GM03348 (cell line): Measurements from ENCODE around the gene ATP13A1.
"Not testable (repeated sequence)": the region's sequence is repeated elsewhere in the genome, so short reads cannot be mapped to it uniquely, and the experiment has no call there.

Experiments
- DNase-seq: peaks from one replicate; pipeline ENCODE4 v3.0.0; 2012; ENCODE audit warnings: low spot score

ATP13A1 gene

GRCh38 chr19:19619181-19619848 lies 44.2 kb downstream of the ATP13A1 start:
- no peak for DNase-seq

DNA sequence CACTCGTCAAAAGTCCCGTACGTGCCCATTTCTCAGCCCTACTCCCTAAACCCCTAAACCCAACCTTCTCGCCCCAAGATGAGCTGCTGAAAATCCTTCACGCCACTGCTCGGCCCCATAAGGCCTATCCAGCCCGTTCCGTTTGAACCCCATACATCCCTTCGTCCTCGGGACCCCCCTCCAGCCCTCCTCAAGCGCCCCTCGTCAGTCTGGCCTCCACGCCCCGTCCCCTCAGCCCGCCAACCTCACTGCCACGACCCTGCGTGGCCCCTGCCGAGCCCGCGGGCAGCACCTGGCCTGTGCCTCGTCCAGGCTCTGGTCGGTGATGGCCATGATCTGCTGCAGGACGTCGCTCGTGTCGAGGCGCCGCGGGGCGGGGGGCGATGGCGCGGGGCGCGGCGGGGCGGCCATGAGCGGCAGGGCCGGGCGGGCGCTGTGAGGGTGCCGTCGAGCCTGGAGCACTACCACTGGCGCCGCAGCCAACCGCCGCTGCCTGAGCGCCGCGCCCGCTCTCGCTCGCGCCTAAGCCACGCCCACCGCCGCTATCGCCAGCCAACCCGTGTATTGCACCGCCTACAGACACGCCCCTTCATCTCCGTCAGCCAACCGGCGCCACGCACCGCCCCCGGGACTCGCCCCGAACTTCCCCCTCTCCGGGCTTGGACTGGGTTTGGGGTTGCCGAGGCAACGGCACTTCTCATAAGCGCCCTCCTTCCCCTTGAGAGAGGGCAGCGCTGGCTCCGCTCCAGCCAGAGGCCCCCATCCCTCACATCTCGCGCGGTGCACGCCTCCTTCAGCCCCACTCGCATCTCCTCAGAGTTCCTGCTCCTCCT lies 45.0 kb downstream of the ATP13A1 start, which contains the start of gene PBX4:
Gene PBX4 (minus strand): TSS at position 469 of the 833 bp plus-strand sequence. CDS start 58 bp downstream, at position 411.
- peak; percentile 98 for DNase-seq

GRCh38 chr19:19615086-19615485 lies 48.4 kb downstream of the ATP13A1 start:
- DNase-seq, result no peak

DNA sequence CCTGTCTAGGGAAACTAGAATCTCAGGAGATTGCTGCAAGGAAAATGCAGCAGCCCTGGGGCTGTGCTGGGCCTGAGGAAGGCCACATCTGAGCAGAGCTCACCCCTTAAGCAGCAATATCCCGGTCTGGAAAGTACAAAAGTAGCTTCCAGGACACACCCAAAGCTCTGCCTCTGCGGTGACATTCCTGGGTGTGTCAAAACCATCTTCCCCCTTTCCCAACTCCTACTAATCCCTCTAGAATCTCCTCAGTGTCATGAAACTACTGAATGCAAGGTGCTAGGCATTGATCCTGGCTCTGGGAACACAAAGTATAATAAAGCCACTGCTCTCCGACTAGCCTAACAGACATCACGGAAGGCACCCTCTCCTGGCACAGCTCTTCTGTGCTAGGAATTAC lies 50.0 kb downstream of the ATP13A1 start:
- peak; percentile 78 for DNase-seq

GRCh38 chr19:19610376-19611202 lies 52.9 kb downstream of the ATP13A1 start:
- DNase-seq, result no peak

DNA sequence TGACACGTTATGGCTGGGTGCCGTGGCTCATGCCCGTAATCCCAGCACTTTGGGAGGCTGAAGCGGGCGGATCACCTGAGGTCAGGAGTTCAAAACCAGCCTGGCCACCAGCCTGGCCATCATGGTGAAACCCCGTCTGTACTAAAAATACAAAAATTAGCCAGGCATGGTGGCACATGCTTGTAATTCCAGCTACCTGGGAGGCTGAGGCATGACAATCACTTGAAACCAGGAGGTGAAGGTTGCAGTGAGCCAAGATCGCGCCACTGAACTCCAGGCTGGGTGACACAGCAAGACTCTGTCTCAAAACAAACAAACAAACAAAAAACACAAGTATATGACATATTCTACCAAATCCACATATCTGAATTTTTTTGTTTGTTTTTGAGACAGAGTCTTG lies 56.8 kb downstream of the ATP13A1 start:
- not testable (repeated sequence) for DNase-seq

- DNase-seq, result no peak
Measured at GRCh38 chr19:19606021-19606420, 57.5 kb downstream of the ATP13A1 start.

- no peak for DNase-seq
Measured at GRCh38 chr19:19602713-19603324, 60.7 kb downstream of the ATP13A1 start.

DNA sequence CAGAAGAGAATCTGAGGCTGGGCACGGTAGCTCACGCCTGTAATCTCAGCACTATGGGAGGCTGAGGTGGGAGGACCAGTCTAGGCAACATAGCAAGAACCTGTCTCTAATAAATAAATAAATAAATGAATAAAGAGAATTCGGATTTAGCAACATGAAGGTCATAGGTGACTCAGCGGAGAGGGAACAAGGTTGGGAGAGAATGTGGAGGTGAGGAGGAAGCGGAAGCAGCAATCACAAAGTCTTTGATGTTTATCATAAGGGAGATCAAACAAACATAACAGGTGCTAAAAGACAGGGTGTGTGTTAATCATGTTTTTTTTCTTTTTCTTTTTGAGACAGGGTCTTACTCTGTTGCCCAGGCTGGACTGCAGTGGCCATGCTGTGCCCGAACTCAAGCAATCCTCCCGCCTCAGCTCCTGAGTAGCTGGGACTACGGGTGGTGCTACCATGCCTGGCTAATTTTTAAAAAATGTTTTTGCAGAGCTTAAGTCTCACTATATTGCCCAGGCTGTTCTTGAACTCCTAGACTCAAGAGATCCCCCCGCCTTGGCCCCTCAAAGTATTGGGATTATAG lies 61.3 kb downstream of the ATP13A1 start:
- no peak for DNase-seq

DNA sequence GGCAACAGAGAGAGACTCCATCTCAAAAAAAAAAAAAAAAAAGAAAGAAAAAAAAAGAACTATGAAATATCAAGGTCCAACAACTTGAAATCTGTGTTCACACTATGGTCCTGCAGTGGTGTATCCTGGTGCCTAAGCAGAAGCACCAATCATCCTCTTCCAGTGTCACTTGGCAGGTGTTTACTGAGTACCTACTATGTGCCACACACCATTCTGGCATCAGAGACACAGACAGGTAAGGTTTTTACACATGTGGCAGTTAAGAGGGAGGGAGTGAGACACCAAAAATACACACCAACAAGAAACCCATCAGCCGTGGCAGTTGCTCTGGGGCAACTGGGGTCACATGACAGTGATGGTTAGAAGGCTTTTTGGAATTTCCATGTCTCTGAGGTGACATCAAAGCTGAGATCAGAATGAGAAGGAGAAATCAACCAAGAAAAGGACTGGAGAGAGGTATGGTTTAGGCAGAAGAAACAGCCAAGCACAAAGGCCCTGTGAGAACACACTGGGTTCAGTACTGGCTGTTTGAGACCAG lies 62.6 kb downstream of the ATP13A1 start:
- DNase-seq, result no peak

GRCh38 chr19:19598728-19599451 lies 64.6 kb downstream of the ATP13A1 start:
- not testable (repeated sequence) for DNase-seq

GRCh38 chr19:19597809-19598306 lies 65.6 kb downstream of the ATP13A1 start:
- no peak for DNase-seq
